PFSK-1 (cell line): Measurements from ENCODE around the gene UNCX.

Experiments used
- POLR2AphosphoS5 ChIP-seq: IDR thresholded peaks from 2 replicates; pipeline ENCODE4 v1.6.1; 2012; ENCODE audit warnings: low read depth, mild to moderate bottlenecking, control low read depth, low read length, moderate library complexity
- SIN3A ChIP-seq: IDR thresholded peaks from 2 replicates; pipeline ENCODE4 v1.6.1; 2012; ENCODE audit warnings: mild to moderate bottlenecking, low read length, moderate library complexity, borderline replicate concordance; ENCODE audit not compliant: insufficient read depth
- TAF1 ChIP-seq: IDR thresholded peaks from 2 replicates; pipeline ENCODE4 v1.6.1; 2012; ENCODE audit warnings: low read length, control low read depth, borderline replicate concordance; ENCODE audit not compliant: insufficient read depth
- TF ChIP-seq, protein P1 (sequence below), 2 experiments: IDR thresholded peaks; 2 replicates each; pipeline versions ENCODE4 v1.6.1 to v1.8.0; 2011 to 2012; ENCODE audit warnings: low read depth in 2 of 2, low read length in 2 of 2, control low read depth in 1 of 2, inconsistent platforms in 1 of 2, mild to moderate bottlenecking in 1 of 2, moderate library complexity in 1 of 2; ENCODE audit not compliant: insufficient read depth in 1 of 2

GRCh38 chr7:1192171-1192676, 40.4 kb upstream of the UNCX start:
- TF ChIP-seq TAF1 (no peak), POLR2AphosphoS5 (no peak), SIN3A (no peak)
- TF ChIP-seq, protein P1, sequence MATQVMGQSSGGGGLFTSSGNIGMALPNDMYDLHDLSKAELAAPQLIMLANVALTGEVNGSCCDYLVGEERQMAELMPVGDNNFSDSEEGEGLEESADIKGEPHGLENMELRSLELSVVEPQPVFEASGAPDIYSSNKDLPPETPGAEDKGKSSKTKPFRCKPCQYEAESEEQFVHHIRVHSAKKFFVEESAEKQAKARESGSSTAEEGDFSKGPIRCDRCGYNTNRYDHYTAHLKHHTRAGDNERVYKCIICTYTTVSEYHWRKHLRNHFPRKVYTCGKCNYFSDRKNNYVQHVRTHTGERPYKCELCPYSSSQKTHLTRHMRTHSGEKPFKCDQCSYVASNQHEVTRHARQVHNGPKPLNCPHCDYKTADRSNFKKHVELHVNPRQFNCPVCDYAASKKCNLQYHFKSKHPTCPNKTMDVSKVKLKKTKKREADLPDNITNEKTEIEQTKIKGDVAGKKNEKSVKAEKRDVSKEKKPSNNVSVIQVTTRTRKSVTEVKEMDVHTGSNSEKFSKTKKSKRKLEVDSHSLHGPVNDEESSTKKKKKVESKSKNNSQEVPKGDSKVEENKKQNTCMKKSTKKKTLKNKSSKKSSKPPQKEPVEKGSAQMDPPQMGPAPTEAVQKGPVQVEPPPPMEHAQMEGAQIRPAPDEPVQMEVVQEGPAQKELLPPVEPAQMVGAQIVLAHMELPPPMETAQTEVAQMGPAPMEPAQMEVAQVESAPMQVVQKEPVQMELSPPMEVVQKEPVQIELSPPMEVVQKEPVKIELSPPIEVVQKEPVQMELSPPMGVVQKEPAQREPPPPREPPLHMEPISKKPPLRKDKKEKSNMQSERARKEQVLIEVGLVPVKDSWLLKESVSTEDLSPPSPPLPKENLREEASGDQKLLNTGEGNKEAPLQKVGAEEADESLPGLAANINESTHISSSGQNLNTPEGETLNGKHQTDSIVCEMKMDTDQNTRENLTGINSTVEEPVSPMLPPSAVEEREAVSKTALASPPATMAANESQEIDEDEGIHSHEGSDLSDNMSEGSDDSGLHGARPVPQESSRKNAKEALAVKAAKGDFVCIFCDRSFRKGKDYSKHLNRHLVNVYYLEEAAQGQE (IDR thresholded peaks at IDR 0.05; ENCODE audit: insufficient read depth in 1 of 2, low read depth in 2 of 2, low read length in 2 of 2) = no peak
